Body of pancreas (tissue), 4 donors: ENCODE results near the gene USP15.

ENCODE experiments used
- POLR2A ChIP-seq, 3 donors: fragments of 450-650 bp; IDR thresholded peaks; one replicate each; pipeline ENCODE4 v1.6.1; 2016; ENCODE audit warnings: antibody characterized with exemption in 3 of 3, mild to moderate bottlenecking in 2 of 3
- TF ChIP-seq, protein P1 (sequence below), 7 experiments: fragments of 450-650 bp in 4 of 7; fragments of 200-600 bp in 3 of 7; sonication (generic) in 3 of 7; IDR thresholded peaks; one replicate each; pipeline ENCODE4 v1.5.1; 2016 to 2019; ENCODE audit warnings: antibody characterized with exemption in 7 of 7

DNA sequence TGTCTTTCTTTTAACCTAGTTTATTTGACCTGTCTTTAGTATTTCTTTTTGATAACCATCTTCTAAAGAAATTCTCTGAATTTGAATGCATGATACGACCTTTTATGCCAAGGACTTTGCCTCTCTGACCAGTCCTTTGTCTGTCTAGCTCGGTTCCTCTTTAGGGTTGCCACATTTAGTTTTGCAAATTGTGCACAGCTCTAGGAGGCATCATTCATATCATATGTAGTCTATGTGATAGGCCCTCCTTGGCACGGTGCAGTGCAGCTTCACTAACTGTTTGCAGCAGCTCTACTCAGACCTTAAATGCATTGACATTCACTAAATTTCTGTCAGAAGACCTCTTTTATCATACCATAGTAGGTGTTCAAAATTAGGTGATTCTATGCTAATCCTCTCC is 75.6 kb downstream of the USP15 start:
- TF ChIP-seq, protein P1, sequence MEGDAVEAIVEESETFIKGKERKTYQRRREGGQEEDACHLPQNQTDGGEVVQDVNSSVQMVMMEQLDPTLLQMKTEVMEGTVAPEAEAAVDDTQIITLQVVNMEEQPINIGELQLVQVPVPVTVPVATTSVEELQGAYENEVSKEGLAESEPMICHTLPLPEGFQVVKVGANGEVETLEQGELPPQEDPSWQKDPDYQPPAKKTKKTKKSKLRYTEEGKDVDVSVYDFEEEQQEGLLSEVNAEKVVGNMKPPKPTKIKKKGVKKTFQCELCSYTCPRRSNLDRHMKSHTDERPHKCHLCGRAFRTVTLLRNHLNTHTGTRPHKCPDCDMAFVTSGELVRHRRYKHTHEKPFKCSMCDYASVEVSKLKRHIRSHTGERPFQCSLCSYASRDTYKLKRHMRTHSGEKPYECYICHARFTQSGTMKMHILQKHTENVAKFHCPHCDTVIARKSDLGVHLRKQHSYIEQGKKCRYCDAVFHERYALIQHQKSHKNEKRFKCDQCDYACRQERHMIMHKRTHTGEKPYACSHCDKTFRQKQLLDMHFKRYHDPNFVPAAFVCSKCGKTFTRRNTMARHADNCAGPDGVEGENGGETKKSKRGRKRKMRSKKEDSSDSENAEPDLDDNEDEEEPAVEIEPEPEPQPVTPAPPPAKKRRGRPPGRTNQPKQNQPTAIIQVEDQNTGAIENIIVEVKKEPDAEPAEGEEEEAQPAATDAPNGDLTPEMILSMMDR (IDR thresholded peaks at IDR 0.05), result no peak
- no peak for TF ChIP-seq POLR2A (IDR thresholded peaks at IDR 0.05)
